GM12878 (cell line): ENCODE measurements around the gene MED4. TPM values are rescaled to one million over a fixed set of nuclear protein-coding genes. Genes with fewer than 3 reads are reported as not detected.
A peak's percentile ranks its signal among the peaks of the same experiment; 100 is the strongest.

Experiments used
- ATAC-seq: fragments of 200-7000 bp; cut with Tn5 transposase; 3 replicates; pipeline ENCODE4 v1.9.1; 2020; ENCODE audit warnings: mild to moderate bottlenecking, moderate library complexity
- BruUV-seq: library from RNA; stranded (reverse); fragments of 400-500 nt; replicated peaks from 2 replicates; lab custom pipeline; 2021; lab: Mats Ljungman, UMichigan
- CTCF ChIA-PET: fragments of 300-600 bp; sonication (Branson Sonifier 250); formaldehyde crosslinking; extraction: SDS; loops from one replicate; lab custom pipeline; 2021; ENCODE audit warnings: inconsistent platforms; lab: Yijun Ruan, JAX
- POLR2A ChIA-PET: fragments of 350-600 bp; formaldehyde crosslinking; extraction: SDS; loops from one replicate; lab custom pipeline; 2021; ENCODE audit warnings: inconsistent platforms; lab: Charles Lee
- RAD21 ChIA-PET: fragments of 300-600 bp; sonication (Branson Sonifier 250); formaldehyde crosslinking; loops from one replicate; lab custom pipeline; 2023; ENCODE audit warnings: antibody characterized with exemption; ENCODE audit not compliant: unreplicated experiment; lab: Charles Lee
- SMC1A ChIA-PET: fragments of 300-600 bp; sonication (Branson Sonifier 250); formaldehyde crosslinking; loops from one replicate; lab custom pipeline; 2023; ENCODE audit not compliant: unreplicated experiment, uncharacterized antibody; lab: Charles Lee
- DNase-seq: peaks from one replicate; pipeline ENCODE4 v3.0.0-alpha.2; 2011; ENCODE audit warnings: low read depth, low spot score
- FAIRE-seq: peaks from 3 replicates; lab custom pipeline; 2011; peaks lifted over from hg19 to GRCh38; lab: Jason Lieb, UNC
- H2AFZ ChIP-seq: 2 replicates; pipeline ENCODE4 v1.6.0; 2011; ENCODE audit warnings: low read depth, low read length, control low read depth; ENCODE audit not compliant: control insufficient read depth
- H3K27ac ChIP-seq: 2 replicates; pipeline ENCODE4 v1.5.1; 2011; ENCODE audit warnings: control low read depth; ENCODE audit not compliant: control insufficient read depth, insufficient read depth
- H3K27me3 ChIP-seq, 2 experiments: replicated peaks in 1 of 2; 2 replicates each; pipeline versions ENCODE4 v1.6.0 to v1.6.1; 2011; ENCODE audit warnings: low read length in 1 of 2; ENCODE audit not compliant: control insufficient read depth in 2 of 2, insufficient read depth in 2 of 2
- H3K36me3 ChIP-seq, 2 experiments: 2 replicates each; pipeline ENCODE4 v1.5.1; 2011; ENCODE audit warnings: low read length in 1 of 2; ENCODE audit not compliant: control insufficient read depth in 2 of 2, insufficient read depth in 2 of 2
- H3K4me1 ChIP-seq: 2 replicates; pipeline ENCODE4 v1.6.1; 2011; ENCODE audit warnings: mild to moderate bottlenecking, low read length, moderate library complexity, mixed read lengths; ENCODE audit not compliant: control insufficient read depth, insufficient read depth
- H3K4me2 ChIP-seq: 2 replicates; pipeline ENCODE4 v1.6.0; 2011; ENCODE audit warnings: control low read depth; ENCODE audit not compliant: control insufficient read depth, insufficient read depth
- H3K4me3 ChIP-seq: fragments of 200-600 bp; sonication (generic); 2 replicates; pipeline ENCODE4 v1.5.1; 2016
- H3K79me2 ChIP-seq: 2 replicates; pipeline ENCODE4 v1.6.0; 2011; ENCODE audit warnings: low read length; ENCODE audit not compliant: control insufficient read depth, insufficient read depth
- H3K9ac ChIP-seq: 2 replicates; pipeline ENCODE4 v1.8.0; 2011; ENCODE audit warnings: low read length, control low read depth, mixed read lengths; ENCODE audit not compliant: control insufficient read depth, insufficient read depth
- H3K9me3 ChIP-seq: replicated peaks from 3 replicates; pipeline ENCODE4 v1.5.1; 2011; ENCODE audit warnings: mild to moderate bottlenecking, low read length; ENCODE audit not compliant: control insufficient read depth, insufficient read depth
- H4K20me1 ChIP-seq: 2 replicates; pipeline ENCODE4 v1.6.0; 2011; ENCODE audit not compliant: control insufficient read depth, insufficient read depth
- SMARCA5 ChIP-seq: fragments of 450-650 bp; IDR thresholded peaks from 2 replicates; pipeline ENCODE4 v1.6.1; 2017; ENCODE audit warnings: mild to moderate bottlenecking
- in situ Hi-C: fragments of 300-500 bp; cut with MboI; formaldehyde crosslinking; loops from 9 replicates; pipeline ENCODE4 v1.14.3; 2018; ENCODE audit warnings: mixed read lengths
- intact Hi-C: fragments of 100-400 bp; cut with micrococcal nuclease; formaldehyde crosslinking; loops from one replicate; pipeline ENCODE4 v1.14.2; 2022; ENCODE audit not compliant: unreplicated experiment
- polyA plus RNA-seq, 11 experiments: library from polyadenylated mRNA; depleted of rRNA in 4 of 11; unstranded in 6 of 11; stranded (reverse) in 5 of 11; fragments of >200 nt; fragmentation: Nextera tagmentation in 4 of 11; fragmentation: Illumina TruSeq in 1 of 11; extraction: Ambion mirVana in 4 of 11; extraction: Trizol in 1 of 11; gene quantifications; 1 replicate in 1 of 11; 2 replicates in 10 of 11; pipeline versions ENCODE4 v1.2.1 to v1.2.3, GENCODE V29; 2011 to 2016; ENCODE audit warnings: inconsistent platforms in 2 of 11, missing spikeins in 2 of 11, low read depth in 1 of 11
- total RNA-seq, 4 experiments: library from RNA; depleted of rRNA in 3 of 4; stranded (reverse); fragments of >200 nt in 3 of 4; fragmentation: Illumina TruSeq in 1 of 4; extraction: Trizol in 1 of 4; gene quantifications; 2 replicates each; pipeline versions ENCODE4 v1.2.1 to v1.2.3, GENCODE V29; 2013 to 2021
- TF ChIP-seq, protein P1 (sequence below), 3 experiments: IDR thresholded peaks in 2 of 3; conservative IDR thresholded peaks in 1 of 3; 2 replicates each; pipeline ENCODE4 v1.5.1; 2011; ENCODE audit warnings: low read depth in 3 of 3, low read length in 3 of 3, mild to moderate bottlenecking in 3 of 3, control low read depth in 2 of 3, moderate library complexity in 2 of 3, inconsistent platforms in 1 of 3, mixed read lengths in 1 of 3; ENCODE audit not compliant: control insufficient read depth in 2 of 3, insufficient read depth in 1 of 3; ENCODE audit errors: extremely low read depth in 1 of 3

MED4 gene
- total and polyA plus RNA-seq, 10 of the 15 experiments (the other 5 are each of a cell fraction or from before 2014, with no cell fraction given): 31.5 to 117 (median 87.4) TPM

DNA sequence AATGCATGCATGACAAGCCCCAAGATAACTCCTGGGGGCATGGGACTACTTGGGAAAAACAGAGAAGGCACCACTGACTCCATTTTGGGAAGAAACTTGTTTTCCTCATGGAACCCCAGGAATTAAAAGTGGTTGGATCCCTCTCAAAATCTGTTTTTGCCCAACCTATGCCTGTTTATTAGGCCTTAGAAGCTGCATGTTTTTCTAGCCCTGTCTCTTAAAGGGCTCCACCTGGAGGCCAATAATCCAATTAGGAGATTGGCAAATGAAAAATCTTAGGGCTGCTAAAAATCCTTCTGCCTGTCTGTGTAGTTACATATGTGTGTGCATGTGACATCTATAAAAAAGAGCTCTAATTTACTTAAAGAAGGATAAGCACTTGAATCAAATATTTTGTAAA lies 26.9 kb downstream of the MED4 start:
- Histone ChIP-seq H3K4me2 (no peak overlapping the region), H3K9ac (no peak overlapping the region), H3K4me1 (peaks cover 4% of the 10 kb centered on the region), H2AFZ (no peak overlapping the region), H3K9me3 (peaks cover 23% of the 10 kb centered on the region; the same call in 2 of the 3 replicates), H3K27ac (no peak overlapping the region), H3K79me2 (no peaks in the 10 kb centered on the region), H3K36me3 (peaks cover 9 to 20% of the 10 kb centered on the region in 2 experiments), H4K20me1 (no peaks in the 10 kb centered on the region), H3K27me3 (no peaks in the 10 kb centered on the region), H3K4me3 (no peak overlapping the region)
- ATAC-seq: peak; percentile 36; the same call in 2 of the 3 replicates
- in situ Hi-C loops: no loop called here
- SMC1A ChIA-PET: interaction anchor here (1.1 to 3.2 kb wide), 3 partner anchors 10 to 50 kb away, joined by 3 to 11 read pairs (median 4); no protein-coding TSS in a partner anchor
- POLR2A ChIA-PET: interaction anchor here (1.1 kb wide), 1 partner anchor 15 kb away, joined by 3 read pairs; no protein-coding TSS in a partner anchor
- TF ChIP-seq, protein P1, sequence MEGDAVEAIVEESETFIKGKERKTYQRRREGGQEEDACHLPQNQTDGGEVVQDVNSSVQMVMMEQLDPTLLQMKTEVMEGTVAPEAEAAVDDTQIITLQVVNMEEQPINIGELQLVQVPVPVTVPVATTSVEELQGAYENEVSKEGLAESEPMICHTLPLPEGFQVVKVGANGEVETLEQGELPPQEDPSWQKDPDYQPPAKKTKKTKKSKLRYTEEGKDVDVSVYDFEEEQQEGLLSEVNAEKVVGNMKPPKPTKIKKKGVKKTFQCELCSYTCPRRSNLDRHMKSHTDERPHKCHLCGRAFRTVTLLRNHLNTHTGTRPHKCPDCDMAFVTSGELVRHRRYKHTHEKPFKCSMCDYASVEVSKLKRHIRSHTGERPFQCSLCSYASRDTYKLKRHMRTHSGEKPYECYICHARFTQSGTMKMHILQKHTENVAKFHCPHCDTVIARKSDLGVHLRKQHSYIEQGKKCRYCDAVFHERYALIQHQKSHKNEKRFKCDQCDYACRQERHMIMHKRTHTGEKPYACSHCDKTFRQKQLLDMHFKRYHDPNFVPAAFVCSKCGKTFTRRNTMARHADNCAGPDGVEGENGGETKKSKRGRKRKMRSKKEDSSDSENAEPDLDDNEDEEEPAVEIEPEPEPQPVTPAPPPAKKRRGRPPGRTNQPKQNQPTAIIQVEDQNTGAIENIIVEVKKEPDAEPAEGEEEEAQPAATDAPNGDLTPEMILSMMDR (IDR thresholded peaks at IDR 0.05 in 2 of 3, conservative IDR thresholded peaks at IDR 0.05 in 1 of 3; ENCODE audit: control insufficient read depth in 2 of 3, extremely low read depth in 1 of 3, insufficient read depth in 1 of 3, low read depth in 3 of 3, low read length in 3 of 3): peak in 2 of 3 experiments; percentile 9 to 26; a peak in 2 of 6 replicates
- TF ChIP-seq SMARCA5: no peak
- intact Hi-C loops: no loop called here
- no TSS peak for BruUV-seq
- RAD21 ChIA-PET: interaction anchor here (1.4 kb wide), 1 partner anchor 30 kb away, joined by 4 read pairs; the partner anchor contains the start of gene NUDT15
- CTCF ChIA-PET: interaction anchor here (1.1 to 1.5 kb wide), 3 partner anchors 10 to 30 kb away, joined by 3 to 5 read pairs (median 3); partner anchors contain the start of gene NUDT15
- FAIRE-seq: no peak
- no peak for DNase-seq
